ENCODE data around the gene UBE2F. TPM values are rescaled to one million over a fixed set of nuclear protein-coding genes. Genes with fewer than 3 reads are reported as not detected.

Gene UBE2F
- total and polyA plus RNA-seq, 2 of the 13 experiments (the other 11 are each of a cell fraction or from before 2014, with no cell fraction given): 35.4 to 73.1 TPM

DNA sequence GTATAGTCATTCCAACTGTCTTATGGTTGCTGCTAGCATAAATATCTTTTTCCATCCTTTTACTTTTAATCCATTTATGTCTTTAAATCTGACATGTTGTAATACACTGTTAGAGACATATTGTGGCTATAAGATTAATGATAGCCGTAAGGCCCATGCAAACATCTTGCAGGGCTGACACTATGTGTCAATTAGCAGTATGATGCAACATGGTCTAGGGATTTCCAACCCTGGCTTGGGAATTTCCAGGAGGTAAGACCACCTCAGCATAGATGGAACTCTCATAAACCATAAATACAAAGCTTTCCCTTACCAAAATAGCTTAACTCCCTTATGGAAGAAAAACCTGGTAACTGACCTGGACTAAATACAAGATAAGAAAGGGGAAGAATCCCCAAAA is 110.5 kb downstream of the UBE2F start (continued):
- TF ChIP-seq, protein P1, sequence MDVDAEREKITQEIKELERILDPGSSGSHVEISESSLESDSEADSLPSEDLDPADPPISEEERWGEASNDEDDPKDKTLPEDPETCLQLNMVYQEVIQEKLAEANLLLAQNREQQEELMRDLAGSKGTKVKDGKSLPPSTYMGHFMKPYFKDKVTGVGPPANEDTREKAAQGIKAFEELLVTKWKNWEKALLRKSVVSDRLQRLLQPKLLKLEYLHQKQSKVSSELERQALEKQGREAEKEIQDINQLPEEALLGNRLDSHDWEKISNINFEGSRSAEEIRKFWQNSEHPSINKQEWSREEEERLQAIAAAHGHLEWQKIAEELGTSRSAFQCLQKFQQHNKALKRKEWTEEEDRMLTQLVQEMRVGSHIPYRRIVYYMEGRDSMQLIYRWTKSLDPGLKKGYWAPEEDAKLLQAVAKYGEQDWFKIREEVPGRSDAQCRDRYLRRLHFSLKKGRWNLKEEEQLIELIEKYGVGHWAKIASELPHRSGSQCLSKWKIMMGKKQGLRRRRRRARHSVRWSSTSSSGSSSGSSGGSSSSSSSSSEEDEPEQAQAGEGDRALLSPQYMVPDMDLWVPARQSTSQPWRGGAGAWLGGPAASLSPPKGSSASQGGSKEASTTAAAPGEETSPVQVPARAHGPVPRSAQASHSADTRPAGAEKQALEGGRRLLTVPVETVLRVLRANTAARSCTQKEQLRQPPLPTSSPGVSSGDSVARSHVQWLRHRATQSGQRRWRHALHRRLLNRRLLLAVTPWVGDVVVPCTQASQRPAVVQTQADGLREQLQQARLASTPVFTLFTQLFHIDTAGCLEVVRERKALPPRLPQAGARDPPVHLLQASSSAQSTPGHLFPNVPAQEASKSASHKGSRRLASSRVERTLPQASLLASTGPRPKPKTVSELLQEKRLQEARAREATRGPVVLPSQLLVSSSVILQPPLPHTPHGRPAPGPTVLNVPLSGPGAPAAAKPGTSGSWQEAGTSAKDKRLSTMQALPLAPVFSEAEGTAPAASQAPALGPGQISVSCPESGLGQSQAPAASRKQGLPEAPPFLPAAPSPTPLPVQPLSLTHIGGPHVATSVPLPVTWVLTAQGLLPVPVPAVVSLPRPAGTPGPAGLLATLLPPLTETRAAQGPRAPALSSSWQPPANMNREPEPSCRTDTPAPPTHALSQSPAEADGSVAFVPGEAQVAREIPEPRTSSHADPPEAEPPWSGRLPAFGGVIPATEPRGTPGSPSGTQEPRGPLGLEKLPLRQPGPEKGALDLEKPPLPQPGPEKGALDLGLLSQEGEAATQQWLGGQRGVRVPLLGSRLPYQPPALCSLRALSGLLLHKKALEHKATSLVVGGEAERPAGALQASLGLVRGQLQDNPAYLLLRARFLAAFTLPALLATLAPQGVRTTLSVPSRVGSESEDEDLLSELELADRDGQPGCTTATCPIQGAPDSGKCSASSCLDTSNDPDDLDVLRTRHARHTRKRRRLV (CRISPR knock-in tag; IDR thresholded peaks at IDR 0.05): no peak
- TF ChIP-seq EHMT2 (IDR thresholded peaks at IDR 0.05; ENCODE audit: borderline replicate concordance, low read depth, low read length): no peak
- TF ChIP-seq ZNF883 (CRISPR knock-in tag; IDR thresholded peaks at IDR 0.05; ENCODE audit: not compliant biosample characterization): no peak
- TF ChIP-seq HNRNPL (IDR thresholded peaks at IDR 0.05; ENCODE audit: low read depth, low read length): no peak
- TF ChIP-seq RBM39 (IDR thresholded peaks at IDR 0.05; ENCODE audit: low read depth, low read length, poor library complexity, severe bottlenecking): no peak
- TF ChIP-seq, protein P2, sequence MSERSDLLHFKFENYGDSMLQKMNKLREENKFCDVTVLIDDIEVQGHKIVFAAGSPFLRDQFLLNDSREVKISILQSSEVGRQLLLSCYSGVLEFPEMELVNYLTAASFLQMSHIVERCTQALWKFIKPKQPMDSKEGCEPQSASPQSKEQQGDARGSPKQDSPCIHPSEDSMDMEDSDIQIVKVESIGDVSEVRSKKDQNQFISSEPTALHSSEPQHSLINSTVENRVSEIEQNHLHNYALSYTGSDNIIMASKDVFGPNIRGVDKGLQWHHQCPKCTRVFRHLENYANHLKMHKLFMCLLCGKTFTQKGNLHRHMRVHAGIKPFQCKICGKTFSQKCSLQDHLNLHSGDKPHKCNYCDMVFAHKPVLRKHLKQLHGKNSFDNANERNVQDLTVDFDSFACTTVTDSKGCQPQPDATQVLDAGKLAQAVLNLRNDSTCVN (CRISPR knock-in tag; IDR thresholded peaks at IDR 0.05; ENCODE audit: borderline replicate concordance): no peak
- no peak for TF ChIP-seq HOXD1 (CRISPR knock-in tag; IDR thresholded peaks at IDR 0.05)
- TF ChIP-seq, protein P3, sequence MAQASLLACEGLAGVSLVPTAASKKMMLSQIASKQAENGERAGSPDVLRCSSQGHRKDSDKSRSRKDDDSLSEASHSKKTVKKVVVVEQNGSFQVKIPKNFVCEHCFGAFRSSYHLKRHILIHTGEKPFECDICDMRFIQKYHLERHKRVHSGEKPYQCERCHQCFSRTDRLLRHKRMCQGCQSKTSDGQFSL (CRISPR knock-in tag; IDR thresholded peaks at IDR 0.05): no peak
- TF ChIP-seq SMAD1 (CRISPR knock-in tag; IDR thresholded peaks at IDR 0.05; ENCODE audit: borderline replicate concordance, low read depth): no peak
- no peak for TF ChIP-seq SRF (IDR thresholded peaks at IDR 0.05; ENCODE audit: low read depth, low read length)
